ENCODE measurements around the gene IP6K2. TPM values are rescaled to one million over a fixed set of nuclear protein-coding genes. Genes with fewer than 3 reads are reported as not detected.

The IP6K2 gene
- total and polyA plus RNA-seq, 2 of the 8 experiments (the other 6 are each of a cell fraction or from before 2014, with no cell fraction given), result 95.8 to 144 TPM

DNA sequence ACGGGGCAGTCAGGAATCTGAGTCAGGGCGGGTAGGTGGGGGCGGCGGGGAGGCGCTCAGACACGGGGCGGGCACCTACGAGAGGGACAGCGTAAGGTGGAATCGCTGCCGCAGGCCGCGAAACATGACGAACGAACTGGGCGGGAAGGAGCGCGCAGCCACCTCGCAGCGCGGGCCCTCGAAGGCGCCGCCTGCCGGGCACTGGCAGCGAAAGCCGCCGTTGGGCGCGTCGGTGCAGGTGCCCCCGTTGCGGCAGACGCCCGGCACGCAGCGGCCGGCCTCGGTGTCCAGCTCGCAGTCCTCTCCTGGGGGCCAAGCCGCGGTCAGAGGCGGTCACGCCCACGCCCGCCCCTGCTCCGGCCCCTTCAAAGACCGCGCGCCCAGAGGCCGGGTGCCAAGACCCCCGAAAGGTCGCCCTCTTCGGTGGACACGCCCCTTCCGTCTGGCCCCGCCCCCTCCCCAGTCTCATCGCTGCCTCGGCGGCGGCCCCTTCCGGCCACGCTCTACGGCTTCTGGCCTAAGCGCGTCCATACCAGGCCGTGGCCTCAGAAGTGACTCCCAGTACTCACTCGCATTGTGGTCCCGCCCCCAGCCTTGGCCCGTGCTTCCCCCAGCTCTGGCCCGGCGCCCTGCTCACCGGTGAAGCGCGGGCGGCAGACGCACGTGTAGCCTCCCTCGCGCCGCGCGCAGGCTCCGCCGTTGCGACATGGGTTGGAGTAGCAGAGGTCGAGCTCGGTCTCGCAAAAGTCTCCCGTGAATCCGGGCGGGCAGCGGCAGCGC, 60.8 kb downstream of the IP6K2 start (continued):
- TF ChIP-seq SP4 (IDR thresholded peaks at IDR 0.05; ENCODE audit: low read length) (no peak), POLR2AphosphoS5 (IDR thresholded peaks at IDR 0.05; ENCODE audit: low read depth, low read length) (peak; percentile 63), BACH1 (IDR thresholded peaks at IDR 0.05; ENCODE audit: low read length) (no peak), SIX5 (IDR thresholded peaks at IDR 0.05; ENCODE audit: low read depth, low read length) (no peak), SUZ12 (IDR thresholded peaks at IDR 0.05; ENCODE audit: low read length) (no peak), KDM4A (IDR thresholded peaks at IDR 0.05; ENCODE audit: low read depth, low read length, severe bottlenecking) (peak; percentile 69), MAX (IDR thresholded peaks at IDR 0.05) (peak; percentile 98), CTCF (IDR thresholded peaks at IDR 0.05; ENCODE audit: control extremely low read depth in 1 of 3, insufficient read depth in 1 of 3, low read depth in 1 of 3, low read length in 3 of 3) (peak in 2 of 3 experiments; percentile 67 to 74; a peak in 3 of 4 replicates), JUN (IDR thresholded peaks at IDR 0.05; ENCODE audit: low read depth, low read length) (no peak), CREB1 (IDR thresholded peaks at IDR 0.05) (peak; percentile 67), SP1 (IDR thresholded peaks at IDR 0.05; ENCODE audit: low read depth, low read length) (no peak), TEAD4 (IDR thresholded peaks at IDR 0.05; ENCODE audit: low read depth, low read length) (no peak; the same call in 1 of the 2 replicates), FOSL1 (IDR thresholded peaks at IDR 0.05; ENCODE audit: insufficient read depth, low read depth, low read length) (no peak), YY1 (IDR thresholded peaks at IDR 0.05; ENCODE audit: low read depth, low read length) (no peak)
- TF ChIP-seq, protein P1, sequence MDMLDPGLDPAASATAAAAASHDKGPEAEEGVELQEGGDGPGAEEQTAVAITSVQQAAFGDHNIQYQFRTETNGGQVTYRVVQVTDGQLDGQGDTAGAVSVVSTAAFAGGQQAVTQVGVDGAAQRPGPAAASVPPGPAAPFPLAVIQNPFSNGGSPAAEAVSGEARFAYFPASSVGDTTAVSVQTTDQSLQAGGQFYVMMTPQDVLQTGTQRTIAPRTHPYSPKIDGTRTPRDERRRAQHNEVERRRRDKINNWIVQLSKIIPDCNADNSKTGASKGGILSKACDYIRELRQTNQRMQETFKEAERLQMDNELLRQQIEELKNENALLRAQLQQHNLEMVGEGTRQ (IDR thresholded peaks at IDR 0.05; ENCODE audit: low read length), result no peak; the same call in 1 of the 2 replicates
